GM19324 (cell line): ENCODE data around the gene RNF115.
"Not testable (repeated sequence)": the region's sequence is repeated elsewhere in the genome, so short reads cannot be mapped to it uniquely, and the experiment has no call there.

ENCODE experiments used
- ATAC-seq: cut with Tn5 transposase; IDR thresholded peaks from one replicate; pipeline ENCODE4 v1.9.1; 2021; ENCODE audit warnings: mild to moderate bottlenecking, moderate library complexity; ENCODE audit not compliant: unreplicated experiment, low FRiP score

Gene RNF115

GRCh38 chr1:145828367-145829026, 4.6 kb upstream of the RNF115 start:
- ATAC-seq, result no peak

- no peak for ATAC-seq
Measured at GRCh38 chr1:145827966-145828365, 4.1 kb upstream of the RNF115 start.

- ATAC-seq, result no peak
Measured at GRCh38 chr1:145826030-145826429, 2.1 kb upstream of the RNF115 start.

GRCh38 chr1:145824499-145824842, 576 bp upstream of the RNF115 start:
- no peak for ATAC-seq

- not testable (repeated sequence) for ATAC-seq
Measured at GRCh38 chr1:145822779-145823331, 1.0 kb downstream of the RNF115 start.

- ATAC-seq, result not testable (repeated sequence)
Measured at GRCh38 chr1:145818095-145818494, 5.8 kb downstream of the RNF115 start.

- ATAC-seq, result peak; percentile 36
Measured at GRCh38 chr1:145812977-145813810, 10.7 kb downstream of the RNF115 start.

- ATAC-seq, result no peak
Measured at GRCh38 chr1:145806844-145807243, 17.1 kb downstream of the RNF115 start.

GRCh38 chr1:145806408-145806807, 17.5 kb downstream of the RNF115 start:
- no peak for ATAC-seq

- ATAC-seq, result no peak
Measured at GRCh38 chr1:145805057-145805456, 18.8 kb downstream of the RNF115 start.

- no peak for ATAC-seq
Measured at GRCh38 chr1:145804235-145805045, 19.5 kb downstream of the RNF115 start.

- ATAC-seq, result no peak
Measured at GRCh38 chr1:145799806-145800205, 24.1 kb downstream of the RNF115 start.

- ATAC-seq, result no peak
Measured at GRCh38 chr1:145796753-145797152, 27.1 kb downstream of the RNF115 start.

GRCh38 chr1:145795257-145795881, 28.5 kb downstream of the RNF115 start:
- no peak for ATAC-seq

GRCh38 chr1:145792484-145792883, 31.4 kb downstream of the RNF115 start:
- no peak for ATAC-seq

GRCh38 chr1:145791860-145792259, 32.0 kb downstream of the RNF115 start:
- ATAC-seq, result not testable (repeated sequence)

- no peak for ATAC-seq
Measured at GRCh38 chr1:145788580-145788979, 35.3 kb downstream of the RNF115 start.

GRCh38 chr1:145786271-145786670, 37.6 kb downstream of the RNF115 start:
- ATAC-seq, result no peak

- ATAC-seq, result no peak
Measured at GRCh38 chr1:145785547-145785946, 38.3 kb downstream of the RNF115 start.

- ATAC-seq, result no peak
Measured at GRCh38 chr1:145784409-145784808, 39.5 kb downstream of the RNF115 start.
